Activated CD4-positive, alpha-beta T cell treated with anti-CD3 and anti-CD28 coated beads, Interleukin-2, amount 50 U/mL, for 24 hours (primary cell): ENCODE data around the gene TECPR1.

Experiments used
- DNase-seq, 2 donors: peaks; one replicate each; pipeline ENCODE4 v3.0.0-alpha.2; 2020; ENCODE audit warnings: low read depth in 1 of 2, low spot score in 1 of 2

Gene TECPR1

DNA sequence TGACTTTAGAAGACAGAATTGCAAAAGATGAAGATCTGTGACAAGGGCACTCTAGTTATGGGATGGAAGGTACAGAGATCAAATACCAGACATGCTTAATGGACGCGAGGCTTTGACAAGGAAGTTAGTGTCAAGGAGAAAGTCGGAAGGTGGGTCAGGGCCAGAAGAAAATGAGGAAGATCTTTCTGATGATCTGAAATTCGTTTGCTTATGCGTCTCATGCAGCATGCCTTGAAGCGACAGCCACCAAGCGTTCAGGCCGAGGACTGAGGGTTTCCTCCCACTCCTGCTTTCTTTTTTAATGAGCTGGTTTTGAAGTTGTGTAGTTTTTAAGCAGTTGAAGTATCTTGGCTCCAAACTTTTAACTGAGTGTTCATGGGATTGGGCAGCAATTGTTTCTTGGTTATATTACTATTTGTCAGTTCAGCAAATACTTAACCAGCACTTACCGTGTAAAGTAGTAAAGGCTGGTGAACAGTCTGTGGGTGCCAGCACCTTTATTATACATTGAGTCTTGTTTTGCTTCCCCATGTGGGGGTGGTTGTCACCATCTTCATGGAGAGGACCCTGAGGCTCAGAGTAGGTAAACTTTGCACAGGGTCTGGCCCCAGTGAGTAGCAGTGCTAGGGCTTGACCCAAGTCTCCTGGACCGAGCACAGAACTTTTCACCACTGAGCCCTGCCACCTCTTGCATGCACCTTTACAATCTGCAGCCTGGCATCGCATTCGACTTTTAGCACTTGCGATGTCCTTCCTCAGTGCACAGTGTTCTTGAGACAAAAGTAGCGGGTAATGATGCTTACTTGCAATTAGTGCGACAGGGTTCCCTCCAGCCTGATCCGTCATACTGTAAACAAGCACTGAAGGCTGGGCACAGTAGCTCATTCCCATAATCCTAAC lies 55.1 kb downstream of the TECPR1 start:
- no peak for DNase-seq

DNA sequence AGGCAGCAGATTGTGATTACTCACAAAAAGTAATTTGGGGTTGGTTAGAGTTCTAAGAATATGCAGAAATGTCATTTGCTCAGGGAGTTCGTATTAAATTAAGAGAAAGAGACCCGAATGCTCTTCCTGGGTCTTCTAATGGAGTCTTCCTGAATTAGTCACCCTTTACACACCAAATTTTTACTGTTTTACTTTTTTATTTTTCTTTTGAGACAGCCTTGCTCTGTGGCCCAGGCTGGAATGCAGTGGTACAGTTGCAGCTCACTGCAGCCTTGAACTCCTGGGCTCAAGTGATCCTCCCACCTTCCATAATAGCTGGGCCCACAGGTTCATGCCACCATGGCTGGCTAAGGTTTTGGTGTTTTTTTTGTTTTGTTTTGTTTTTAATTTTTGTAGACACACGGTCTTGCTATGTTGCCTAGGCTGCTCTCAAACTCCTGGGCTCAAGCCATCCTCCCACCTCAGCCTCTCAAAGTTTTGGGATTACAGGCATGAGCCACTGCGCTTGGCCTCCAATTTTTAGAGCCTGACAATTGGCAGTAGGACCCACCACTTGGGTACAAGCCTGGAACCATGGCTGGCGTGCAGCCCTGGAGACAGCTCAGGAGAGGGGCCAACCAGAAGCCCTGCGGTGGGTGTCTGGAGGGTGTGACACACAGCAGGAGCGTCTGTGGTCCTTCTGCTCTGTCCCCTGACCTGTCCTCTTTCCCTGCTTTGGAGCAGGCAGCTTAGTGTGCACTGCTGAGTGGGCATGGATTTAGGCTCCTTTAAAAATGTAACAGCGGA lies 57.2 kb downstream of the TECPR1 start:
- DNase-seq = no peak

DNA sequence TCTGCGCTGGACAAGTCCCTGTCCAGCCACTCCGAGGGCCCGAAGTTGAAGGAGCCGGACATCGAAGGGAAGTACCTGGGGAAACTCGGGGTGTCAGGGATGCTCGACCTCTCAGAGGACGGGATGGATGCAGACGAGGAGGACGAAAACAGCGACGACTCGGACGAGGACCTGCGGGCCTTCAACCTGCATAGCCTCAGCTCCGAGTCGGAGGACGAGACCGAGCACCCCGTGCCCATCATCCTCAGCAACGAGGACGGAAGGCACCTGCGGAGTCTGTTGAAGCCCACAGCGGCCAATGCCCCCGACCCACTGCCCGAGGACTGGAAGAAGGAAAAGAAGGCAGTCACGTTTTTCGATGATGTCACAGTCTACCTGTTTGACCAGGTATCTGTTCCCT lies 57.8 kb downstream of the TECPR1 start:
- DNase-seq = no peak

DNA sequence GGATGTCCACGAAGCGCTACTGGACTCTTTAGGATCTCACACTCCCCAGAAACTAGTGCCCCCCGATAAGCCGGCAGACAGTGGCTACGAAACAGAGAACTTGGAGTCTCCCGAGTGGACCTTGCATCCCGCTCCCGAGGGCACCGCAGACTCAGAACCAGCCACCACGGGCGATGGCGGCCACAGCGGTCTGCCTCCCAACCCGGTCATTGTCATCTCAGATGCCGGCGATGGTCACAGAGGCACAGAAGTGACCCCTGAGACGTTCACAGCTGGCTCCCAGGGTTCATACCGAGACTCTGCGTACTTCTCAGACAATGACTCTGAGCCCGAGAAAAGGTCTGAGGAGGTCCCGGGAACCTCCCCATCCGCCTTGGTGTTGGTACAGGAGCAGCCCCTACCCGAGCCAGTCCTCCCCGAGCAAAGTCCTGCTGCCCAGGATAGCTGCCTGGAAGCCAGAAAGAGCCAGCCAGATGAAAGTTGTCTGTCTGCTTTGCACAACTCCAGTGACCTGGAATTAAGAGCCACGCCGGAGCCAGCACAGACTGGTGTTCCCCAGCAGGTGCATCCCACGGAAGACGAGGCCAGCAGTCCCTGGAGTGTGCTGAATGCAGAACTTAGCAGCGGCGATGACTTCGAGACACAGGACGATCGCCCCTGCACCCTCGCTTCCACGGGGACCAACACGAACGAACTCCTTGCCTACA lies 58.4 kb downstream of the TECPR1 start:
- DNase-seq = no peak

DNA sequence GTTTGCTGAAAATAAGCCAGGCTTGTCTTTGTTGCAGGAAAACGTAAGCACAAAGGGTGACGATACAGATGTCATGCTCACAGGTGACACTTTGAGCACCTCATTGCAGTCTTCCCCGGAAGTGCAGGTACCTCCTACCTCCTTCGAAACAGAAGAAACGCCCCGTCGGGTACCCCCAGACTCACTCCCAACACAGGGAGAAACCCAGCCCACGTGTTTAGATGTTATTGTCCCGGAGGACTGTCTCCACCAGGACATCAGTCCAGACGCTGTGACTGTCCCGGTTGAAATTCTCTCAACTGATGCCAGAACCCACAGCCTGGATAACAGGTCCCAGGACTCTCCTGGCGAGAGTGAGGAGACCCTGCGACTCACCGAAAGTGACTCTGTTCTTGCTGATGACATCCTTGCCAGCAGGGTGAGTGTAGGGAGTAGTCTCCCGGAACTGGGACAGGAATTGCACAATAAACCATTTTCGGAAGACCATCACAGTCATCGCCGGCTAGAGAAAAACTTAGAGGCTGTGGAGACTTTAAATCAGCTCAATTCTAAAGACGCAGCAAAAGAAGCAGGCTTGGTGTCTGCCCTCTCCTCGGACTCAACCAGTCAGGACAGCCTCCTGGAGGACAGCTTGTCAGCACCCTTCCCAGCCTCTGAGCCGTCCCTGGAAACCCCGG lies 59.1 kb downstream of the TECPR1 start:
- DNase-seq = no peak

DNA sequence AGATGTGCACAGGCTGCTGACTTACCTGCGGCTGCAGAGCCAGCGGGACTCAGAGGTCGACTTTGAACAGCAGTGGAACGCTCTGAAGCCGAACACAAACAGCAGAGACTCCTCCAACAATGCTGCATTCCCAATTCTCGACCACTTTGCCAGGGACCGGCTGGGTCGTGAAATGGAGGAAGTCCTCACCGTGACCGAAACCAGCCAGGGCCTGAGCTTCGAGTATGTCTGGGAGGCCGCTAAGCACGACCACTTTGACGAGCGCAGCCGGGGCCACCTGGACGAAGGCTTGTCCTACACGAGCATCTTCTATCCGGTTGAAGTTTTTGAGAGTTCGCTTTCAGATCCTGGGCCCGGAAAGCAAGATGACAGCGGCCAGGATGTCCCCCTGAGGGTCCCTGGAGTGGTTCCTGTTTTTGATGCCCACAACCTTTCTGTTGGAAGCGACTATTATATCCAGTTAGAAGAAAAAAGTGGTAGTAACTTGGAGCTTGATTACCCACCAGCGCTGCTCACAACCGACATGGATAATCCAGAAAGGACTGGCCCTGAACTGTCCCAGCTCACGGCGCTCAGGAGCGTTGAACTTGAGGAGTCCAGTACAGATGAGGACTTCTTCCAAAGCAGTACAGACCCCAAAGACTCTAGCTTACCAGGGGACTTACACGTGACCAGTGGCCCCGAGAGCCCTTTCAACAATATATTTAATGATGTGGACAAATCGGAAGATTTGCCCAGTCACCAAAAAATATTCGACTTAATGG lies 60.2 kb downstream of the TECPR1 start:
- DNase-seq = no peak

DNA sequence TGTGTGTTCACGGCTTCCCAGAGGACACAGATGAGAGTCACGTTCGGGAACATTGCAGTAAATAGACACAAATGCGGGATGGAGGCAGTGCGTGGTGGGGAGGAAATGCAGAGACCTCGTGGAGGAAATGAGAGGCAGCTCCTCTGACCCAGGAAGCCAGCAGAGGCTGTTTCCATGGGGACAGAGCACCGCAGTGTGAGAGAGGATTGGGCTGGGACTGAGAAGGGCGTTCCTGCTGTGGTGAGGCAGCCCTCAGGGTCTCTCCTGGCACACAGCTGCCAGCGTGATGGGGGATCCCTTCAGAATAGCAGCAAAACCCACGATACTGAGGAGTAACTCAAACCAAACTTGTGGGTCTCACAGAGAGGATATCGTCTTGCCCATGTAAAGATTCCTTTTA lies 62.5 kb downstream of the TECPR1 start:
- no peak for DNase-seq

DNA sequence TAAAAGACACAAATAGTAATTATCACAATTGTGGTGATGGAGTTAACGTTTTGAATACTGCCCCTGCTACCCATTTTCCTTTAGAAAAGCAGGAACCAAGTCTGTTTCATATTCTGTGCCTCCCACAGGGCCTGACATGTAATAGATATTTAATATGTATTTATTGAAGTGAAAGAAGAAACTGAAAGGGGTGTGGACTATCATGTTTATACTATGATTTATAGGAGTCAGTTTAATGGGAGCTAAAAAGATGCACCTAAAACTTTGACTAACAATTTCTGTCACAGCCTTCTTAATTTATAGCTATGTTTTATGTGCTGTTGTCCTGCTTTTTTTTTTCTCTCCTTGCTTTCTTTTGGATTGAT lies 64.9 kb downstream of the TECPR1 start:
- no peak for DNase-seq

DNA sequence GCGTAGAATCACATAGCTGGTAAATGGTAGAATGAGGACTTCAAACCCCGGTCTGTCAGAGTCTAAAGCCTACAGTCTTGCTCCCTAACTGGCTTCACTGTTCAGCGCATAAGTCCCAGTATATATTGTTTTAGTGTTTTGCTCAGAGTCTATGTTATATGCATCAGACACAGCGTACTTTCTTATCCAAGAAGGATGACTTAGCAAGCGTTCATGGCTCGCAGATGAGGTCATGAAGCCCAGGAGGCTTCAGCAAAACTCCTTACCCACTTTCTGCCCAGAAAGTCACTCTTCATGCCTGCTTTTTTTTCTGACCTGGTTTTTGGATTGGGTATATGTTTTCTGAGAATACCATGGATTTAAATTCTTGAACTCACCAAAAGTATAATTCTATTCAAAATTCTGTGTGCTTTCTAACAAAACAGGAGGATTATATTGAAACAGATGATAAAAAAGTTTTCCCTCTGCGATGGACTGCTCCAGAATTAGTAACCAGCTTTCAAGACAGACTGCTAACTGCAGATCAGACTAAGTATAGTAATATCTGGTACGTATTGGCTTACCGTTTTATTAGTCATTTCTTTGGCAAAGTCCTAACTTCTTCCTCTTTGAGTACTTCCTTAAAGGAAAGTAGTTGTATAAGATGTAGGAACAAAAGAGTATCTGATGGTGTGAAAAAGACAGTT lies 65.4 kb downstream of the TECPR1 start:
- DNase-seq = no peak

DNA sequence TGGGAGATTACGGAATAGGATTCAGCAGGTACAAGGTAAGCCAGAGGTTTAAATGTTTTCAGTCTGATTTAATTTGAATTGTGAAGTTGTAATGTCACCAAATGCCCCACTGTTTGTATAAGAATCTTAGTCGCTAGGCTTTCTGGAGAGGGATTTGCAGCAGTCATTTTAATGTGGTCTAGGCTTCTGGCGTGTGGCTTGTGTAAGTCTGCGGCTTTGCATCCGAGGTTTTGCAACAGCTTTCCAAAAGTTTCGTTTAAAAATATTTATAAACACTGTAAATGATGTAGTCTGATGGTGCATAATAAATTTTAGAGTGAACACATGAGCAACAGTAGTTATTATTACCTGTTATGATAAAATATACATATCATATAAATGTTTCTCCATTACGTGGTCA lies 66.9 kb downstream of the TECPR1 start:
- no peak for DNase-seq

DNA sequence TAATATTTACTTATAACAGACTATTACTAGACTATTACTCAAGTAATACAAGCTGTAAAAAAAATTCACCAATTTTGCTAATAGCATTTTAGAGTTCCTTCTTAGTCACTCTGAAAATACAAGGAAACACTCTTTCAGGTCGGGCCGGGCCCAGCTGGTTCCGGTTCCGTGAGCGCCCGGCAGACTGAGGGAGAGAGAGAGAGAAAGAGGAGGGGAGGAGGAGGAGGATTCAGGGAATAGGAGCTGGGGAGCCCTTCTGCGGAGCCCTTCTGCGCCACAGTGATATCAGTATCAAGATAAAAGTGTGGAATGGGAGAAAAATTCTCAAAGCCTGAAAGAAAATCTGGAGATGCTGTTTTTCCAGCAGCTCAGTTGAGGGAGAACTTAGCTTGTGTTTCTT lies 71.3 kb downstream of the TECPR1 start:
- DNase-seq = no peak

DNA sequence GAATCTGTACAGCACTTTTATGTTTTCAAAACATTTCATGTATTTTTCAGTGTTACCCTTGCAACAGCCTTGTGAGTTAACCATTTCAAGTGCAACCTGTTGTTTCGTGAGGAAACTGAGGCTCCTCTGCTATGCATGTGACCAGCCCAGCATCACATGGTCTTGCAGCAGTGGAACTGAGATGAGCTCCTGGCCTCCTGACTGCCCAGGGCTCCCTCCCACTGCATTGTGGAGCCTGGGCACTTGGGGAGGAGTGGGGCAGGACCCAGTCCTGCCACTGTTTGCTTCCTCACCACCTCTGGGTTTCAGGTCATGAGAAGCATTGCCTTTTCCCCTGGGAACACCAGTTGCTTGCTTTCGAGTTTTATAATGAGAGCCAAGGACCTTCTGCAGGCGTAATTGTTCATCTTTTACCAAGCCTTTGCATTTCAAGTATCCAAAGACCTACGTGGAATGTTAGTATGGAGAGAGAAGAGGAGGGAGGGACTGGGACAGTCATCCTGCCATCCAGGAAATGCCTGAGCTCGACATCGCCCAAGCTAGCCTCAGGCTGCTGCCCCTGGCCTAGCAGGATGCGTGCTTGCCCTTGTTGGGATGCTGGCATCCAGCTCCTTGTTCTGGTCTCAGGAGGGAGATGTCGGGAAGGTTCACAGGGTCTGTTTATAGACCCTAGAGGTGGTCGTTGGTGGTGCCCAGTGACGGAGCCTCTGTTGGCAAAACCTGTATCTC lies 73.1 kb downstream of the TECPR1 start:
- no peak for DNase-seq

DNA sequence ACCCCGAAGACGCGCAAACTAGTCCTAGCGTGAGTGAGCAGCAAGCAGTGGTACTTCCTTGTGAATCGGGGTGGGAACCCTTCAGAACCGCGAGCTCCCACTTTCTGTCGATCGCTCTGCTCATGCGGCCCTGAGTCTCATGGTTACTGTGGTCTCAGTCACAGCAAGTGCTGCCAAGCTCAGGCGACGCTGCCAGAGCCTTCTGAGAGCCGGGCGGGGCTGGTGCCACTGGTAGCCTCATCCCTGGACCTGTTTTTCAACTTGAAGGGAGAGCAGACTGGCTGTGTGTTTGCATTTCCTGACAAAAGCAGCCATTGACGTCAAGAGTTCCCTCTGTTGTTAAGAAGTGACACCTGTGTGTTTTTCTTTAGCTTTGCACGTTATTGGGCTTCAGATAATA lies 73.7 kb downstream of the TECPR1 start:
- no peak for DNase-seq

DNA sequence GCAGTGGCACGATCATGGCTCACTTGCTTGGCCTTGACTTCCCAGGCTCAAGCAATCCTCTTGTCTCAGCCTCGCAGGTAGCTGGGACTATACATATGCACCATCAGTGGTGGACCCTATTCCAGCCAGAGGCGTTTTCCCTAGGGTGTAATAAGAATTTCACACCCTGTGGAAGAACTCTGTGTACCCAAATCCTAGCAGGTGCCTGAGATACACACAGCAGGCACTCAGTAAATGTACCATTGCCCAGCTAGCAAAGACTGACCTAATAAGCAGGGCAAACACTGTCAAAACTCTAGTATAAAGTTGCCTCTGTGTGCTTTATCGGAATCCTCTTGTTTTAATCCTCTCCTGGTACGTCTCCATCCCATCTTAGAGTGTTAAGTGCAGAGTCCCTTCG lies 74.5 kb downstream of the TECPR1 start:
- no peak for DNase-seq

DNA sequence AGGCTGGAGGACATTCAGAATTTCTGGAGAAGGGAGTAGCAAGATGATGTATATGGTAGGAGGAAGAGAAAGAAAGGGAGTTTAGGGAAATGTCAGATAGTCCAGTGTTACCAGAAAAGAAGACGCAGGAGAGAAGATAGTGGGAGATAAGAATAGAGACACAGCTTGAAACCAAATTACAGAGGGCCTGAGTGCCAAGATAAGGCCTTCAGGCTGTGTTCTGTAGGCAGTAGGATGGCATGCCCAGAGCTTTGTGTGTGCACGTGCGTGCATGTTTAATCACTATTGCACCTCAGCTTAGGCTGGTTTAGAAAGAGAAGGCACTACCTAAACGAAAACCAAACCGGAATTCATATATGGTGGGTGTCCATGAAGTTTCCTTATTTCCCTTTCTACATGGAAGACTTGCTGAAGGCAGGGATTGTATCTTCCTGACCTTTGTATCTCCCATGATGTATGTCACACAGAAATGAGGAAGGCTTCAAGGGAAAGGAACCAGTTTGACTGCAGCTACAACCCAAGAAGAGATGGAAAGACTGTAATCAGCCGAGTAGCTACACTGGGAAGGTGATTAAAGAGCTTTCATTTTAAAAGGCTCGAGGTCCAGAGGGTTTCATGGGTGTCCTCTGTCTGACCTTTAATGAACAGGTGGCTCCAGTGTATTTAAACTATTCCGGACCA lies 76.6 kb downstream of the TECPR1 start:
- no peak for DNase-seq

DNA sequence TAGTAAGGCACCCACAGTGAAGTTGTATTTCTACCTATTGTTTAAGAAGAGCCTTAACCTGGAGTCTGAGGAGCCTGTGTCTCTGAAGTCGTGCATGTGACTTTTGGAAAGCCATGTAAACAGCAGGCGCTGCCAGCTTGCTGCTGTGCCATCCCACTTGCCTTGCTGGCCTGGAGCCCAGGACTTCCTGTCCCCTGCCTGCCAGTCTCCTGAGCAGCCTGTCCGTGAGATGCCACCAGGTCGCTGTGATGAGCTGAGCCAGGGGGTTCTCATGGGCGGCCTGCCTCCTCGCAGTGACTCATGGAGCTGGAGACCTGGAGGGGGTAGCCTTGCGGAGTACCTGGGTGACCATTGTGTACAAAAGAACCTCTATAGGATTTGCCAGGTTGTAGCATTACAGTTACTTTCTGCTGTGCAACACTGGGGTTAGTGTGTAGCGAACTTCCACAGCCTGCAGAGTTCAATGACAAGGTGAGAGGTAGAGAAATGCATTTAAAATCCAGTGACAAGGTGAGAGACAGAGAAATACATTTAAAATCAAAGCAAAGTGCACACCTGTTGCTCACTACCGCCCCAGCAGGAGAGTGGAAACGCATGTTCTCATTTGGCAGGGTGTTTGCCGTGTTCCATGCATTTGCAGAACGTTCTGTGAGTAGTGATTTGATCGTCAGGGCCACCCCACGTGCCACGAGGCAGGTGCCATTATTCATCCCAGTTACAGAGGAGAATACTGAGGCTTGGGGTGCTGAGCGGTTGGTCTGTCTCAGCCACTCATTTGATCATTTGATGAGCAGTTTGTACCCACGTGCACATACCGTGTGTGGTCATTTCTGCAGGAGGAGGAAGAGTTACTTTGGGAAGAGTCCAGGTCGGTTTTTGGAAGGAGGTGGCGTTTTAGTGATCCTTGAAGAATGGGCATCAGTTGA lies 77.4 kb downstream of the TECPR1 start:
- DNase-seq = no peak

DNA sequence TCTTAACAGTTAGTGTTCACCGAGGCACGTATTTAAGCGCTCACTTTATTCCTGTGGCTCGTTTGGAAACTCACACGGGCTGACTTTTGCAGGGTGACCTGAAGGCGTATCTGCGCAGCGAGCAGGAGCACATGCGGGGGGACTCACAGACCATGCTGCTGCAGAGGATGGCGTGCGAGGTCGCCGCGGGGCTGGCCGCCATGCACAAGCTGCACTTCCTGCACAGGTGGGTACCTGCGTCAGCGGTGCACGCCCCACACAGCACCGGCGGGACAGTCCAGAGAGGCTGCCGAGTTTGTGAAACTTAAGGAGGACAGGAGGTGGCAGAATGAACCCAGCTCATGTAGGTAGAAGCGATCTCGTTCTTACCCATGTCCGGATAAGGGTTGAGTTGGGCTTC lies 80.6 kb downstream of the TECPR1 start:
- DNase-seq = no peak

DNA sequence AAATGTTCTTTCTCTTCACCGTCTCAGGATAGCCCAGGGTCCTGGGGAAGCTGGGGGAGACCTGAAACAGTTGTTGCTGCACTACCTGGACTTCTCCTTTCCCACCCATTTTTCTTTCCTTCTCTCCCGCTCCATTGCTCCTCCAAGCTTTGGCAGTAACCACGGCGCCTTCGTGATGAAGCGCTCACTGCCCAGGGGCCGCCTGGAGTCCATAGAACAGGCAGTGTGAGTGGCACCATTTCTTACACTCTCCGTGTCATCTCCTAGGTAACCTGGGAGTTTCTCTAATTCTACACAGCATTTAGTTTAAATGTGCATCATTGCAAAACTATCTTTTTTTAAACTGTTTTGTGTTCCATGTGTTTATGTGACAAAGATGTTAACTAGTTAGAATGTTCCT lies 81.1 kb downstream of the TECPR1 start:
- DNase-seq = no peak
